Left ventricle myocardium inferior (tissue), 1 donor: ENCODE data around the gene TNNI3. TPM values are rescaled to one million over a fixed set of nuclear protein-coding genes. Genes with fewer than 3 reads are reported as not detected.
A peak's percentile ranks its signal among the peaks of the same experiment; 100 is the strongest.
"Not testable (repeated sequence)": the region's sequence is repeated elsewhere in the genome, so short reads cannot be mapped to it uniquely, and the experiment has no call there.

ENCODE experiments used
- DNase-seq: peaks from one replicate; pipeline ENCODE4 v3.0.0-alpha.2; 2020
- H3K27ac ChIP-seq: fragments of 200-600 bp; replicated peaks from 2 replicates; pipeline ENCODE4 v1.8.0; 2021
- H3K27me3 ChIP-seq: fragments of 200-600 bp; 2 replicates; pipeline ENCODE4 v1.8.0; 2021; ENCODE audit warnings: low read depth
- H3K36me3 ChIP-seq: fragments of 200-600 bp; 2 replicates; pipeline ENCODE4 v1.8.0; 2021
- H3K4me1 ChIP-seq: fragments of 200-600 bp; 2 replicates; pipeline ENCODE4 v1.8.0; 2021
- H3K4me3 ChIP-seq: fragments of 200-600 bp; 2 replicates; pipeline ENCODE4 v1.8.0; 2021; ENCODE audit warnings: mild to moderate bottlenecking, moderate library complexity
- H3K9me3 ChIP-seq: fragments of 200-600 bp; replicated peaks from 2 replicates; pipeline ENCODE4 v1.8.0; 2021
- CTCF ChIP-seq: fragments of 200-600 bp; IDR thresholded peaks from 2 replicates; pipeline ENCODE4 v1.8.0; 2021; ENCODE audit warnings: antibody characterized with exemption, mild to moderate bottlenecking, borderline replicate concordance
- intact Hi-C: fragments of 100-400 bp; cut with micrococcal nuclease; formaldehyde crosslinking; loops from one replicate; pipeline ENCODE4 v1.11.0; 2022
- total RNA-seq: library from RNA; stranded (reverse); fragmentation: NEBNext Ultra II Directional; extraction: Animal tissue kit (Norgen Biotek cat#: 25700); gene quantifications from one replicate; pipeline ENCODE4 v1.2.1, GENCODE V29; 2021
- donor health status: DM: no; HTN: yes; CAD: no; lungs with severe emphysema.

Gene TNNI3
- total RNA-seq, 1 donor from 2014 or later: 7,701 TPM

GRCh38 chr19:55174425-55175116 is 17.0 kb upstream of the TNNI3 start:
- TF ChIP-seq CTCF: no peak
- H3K4me1 ChIP-seq: peaks cover 22% of the 10 kb centered on the region
- peaks cover 99% of the 10 kb centered on the region for H3K27me3 ChIP-seq
- H3K27ac ChIP-seq: no peak overlapping the region
- peak overlapping the region; percentile 60 for H3K4me3 ChIP-seq
- H3K9me3 ChIP-seq: no peaks in the 10 kb centered on the region
- intact Hi-C loops: no loop called here
- no peak for DNase-seq
- H3K36me3 ChIP-seq: no peaks in the 10 kb centered on the region

GRCh38 chr19:55173714-55174409 is 16.3 kb upstream of the TNNI3 start:
- intact Hi-C loops: no loop called here
- peaks cover 15% of the 10 kb centered on the region for H3K4me1 ChIP-seq
- H3K4me3 ChIP-seq: peak overlapping the region; percentile 60
- peak overlapping the region; percentile 36 for H3K27ac ChIP-seq
- TF ChIP-seq CTCF: no peak
- H3K27me3 ChIP-seq: peaks cover 99% of the 10 kb centered on the region
- no peaks in the 10 kb centered on the region for H3K9me3 ChIP-seq
- no peaks in the 10 kb centered on the region for H3K36me3 ChIP-seq
- peak; percentile 63 for DNase-seq

GRCh38 chr19:55173186-55173713 is 15.7 kb upstream of the TNNI3 start:
- peak overlapping the region; percentile 60 for H3K4me3 ChIP-seq
- peaks cover 12% of the 10 kb centered on the region for H3K4me1 ChIP-seq
- no peaks in the 10 kb centered on the region for H3K36me3 ChIP-seq
- peaks cover 99% of the 10 kb centered on the region for H3K27me3 ChIP-seq
- H3K9me3 ChIP-seq: no peaks in the 10 kb centered on the region
- TF ChIP-seq CTCF: no peak
- H3K27ac ChIP-seq: peak overlapping the region; percentile 36
- intact Hi-C loops: no loop called here
- DNase-seq: no peak

- Histone ChIP-seq H3K27ac (no peak overlapping the region), H3K4me1 (peaks cover 12% of the 10 kb centered on the region), H3K9me3 (no peaks in the 10 kb centered on the region), H3K27me3 (peaks cover 99% of the 10 kb centered on the region), H3K4me3 (peak overlapping the region; percentile 60), H3K36me3 (no peaks in the 10 kb centered on the region)
- no peak for DNase-seq
- intact Hi-C loops: no loop called here
- TF ChIP-seq CTCF: no peak
Measured at GRCh38 chr19:55172741-55173140, 15.2 kb upstream of the TNNI3 start.

- H3K4me3 ChIP-seq, intact Hi-C loops, H3K27ac ChIP-seq, DNase-seq, H3K36me3 ChIP-seq, H3K9me3 ChIP-seq: not testable (repeated sequence)
- Histone ChIP-seq H3K27me3 (peaks cover 99% of the 10 kb centered on the region), H3K4me1 (peaks cover 15% of the 10 kb centered on the region)
Measured at GRCh38 chr19:55172318-55172717, 14.8 kb upstream of the TNNI3 start.

GRCh38 chr19:55171440-55171839 is 13.9 kb upstream of the TNNI3 start:
- Histone ChIP-seq H3K36me3 (no peaks in the 10 kb centered on the region), H3K27me3 (peaks cover 99% of the 10 kb centered on the region)
- DNase-seq: no peak

More at GRCh38 chr19:55171440-55171839, 13.9 kb upstream of the TNNI3 start:
- intact Hi-C loops: no loop called here
- Histone ChIP-seq H3K27ac (no peak overlapping the region), H3K4me1 (peaks cover 23% of the 10 kb centered on the region), H3K9me3 (no peaks in the 10 kb centered on the region), H3K4me3 (no peak overlapping the region)
- no peak for TF ChIP-seq CTCF
